ENCODE results near the gene MYH14. TPM values are rescaled to one million over a fixed set of nuclear protein-coding genes. Genes with fewer than 3 reads are reported as not detected.
"Not testable (repeated sequence)": the region's sequence is repeated elsewhere in the genome, so short reads cannot be mapped to it uniquely, and the experiment has no call there.

MYH14 gene
- total RNA-seq, 6 experiments from 2014 or later: 0.09 TPM; not detected in 5

GRCh38 chr19:50231821-50232220, 28.4 kb downstream of the MYH14 start:
- Mint-ChIP-seq H3K27me3 (ENCODE audit: insufficient read depth) (peaks cover 12% of the 10 kb centered on the region), H3K9me3 (no peaks in the 10 kb centered on the region), H3K27ac (no peak overlapping the region), H3K4me1 (ENCODE audit: low read depth) (no peaks in the 10 kb centered on the region), H3K4me3 (no peak overlapping the region), H3K36me3 (ENCODE audit: low read depth) (no peaks in the 10 kb centered on the region)
- no peak for TF ChIP-seq CTCF (IDR thresholded peaks at IDR 0.05)
- DNase-seq: no peak

GRCh38 chr19:50232600-50232999, 29.2 kb downstream of the MYH14 start:
- peaks cover 17% of the 10 kb centered on the region for H3K27me3 Mint-ChIP-seq (ENCODE audit: insufficient read depth)
- H3K4me3 Mint-ChIP-seq: no peak overlapping the region
- no peaks in the 10 kb centered on the region for H3K36me3 Mint-ChIP-seq (ENCODE audit: low read depth)
- no peaks in the 10 kb centered on the region for H3K9me3 Mint-ChIP-seq
- H3K4me1 Mint-ChIP-seq (ENCODE audit: low read depth): no peaks in the 10 kb centered on the region
- no peak overlapping the region for H3K27ac Mint-ChIP-seq
- DNase-seq: no peak
- TF ChIP-seq CTCF (IDR thresholded peaks at IDR 0.05): no peak

GRCh38 chr19:50233308-50233910, 30.0 kb downstream of the MYH14 start:
- H3K36me3 Mint-ChIP-seq (ENCODE audit: low read depth): no peaks in the 10 kb centered on the region
- no peaks in the 10 kb centered on the region for H3K4me1 Mint-ChIP-seq (ENCODE audit: low read depth)
- no peaks in the 10 kb centered on the region for H3K9me3 Mint-ChIP-seq
- H3K4me3 Mint-ChIP-seq: no peak overlapping the region
- no peak for DNase-seq
- H3K27me3 Mint-ChIP-seq (ENCODE audit: insufficient read depth): peaks cover 16% of the 10 kb centered on the region
- H3K27ac Mint-ChIP-seq: no peak overlapping the region
- TF ChIP-seq CTCF (IDR thresholded peaks at IDR 0.05): no peak

GRCh38 chr19:50237493-50237892, 34.1 kb downstream of the MYH14 start:
- not testable (repeated sequence) for H3K27ac Mint-ChIP-seq; H3K4me3 Mint-ChIP-seq; DNase-seq; H3K27me3 Mint-ChIP-seq (ENCODE audit: insufficient read depth); H3K9me3 Mint-ChIP-seq; H3K4me1 Mint-ChIP-seq (ENCODE audit: low read depth); H3K36me3 Mint-ChIP-seq (ENCODE audit: low read depth)
- 0 out of 2 replicates have a peak, but pooled peaks have one; percentile 30 for TF ChIP-seq CTCF (IDR thresholded peaks at IDR 0.05)

GRCh38 chr19:50238043-50238442, 34.6 kb downstream of the MYH14 start:
- no peaks in the 10 kb centered on the region for H3K36me3 Mint-ChIP-seq (ENCODE audit: low read depth)
- no peaks in the 10 kb centered on the region for H3K4me1 Mint-ChIP-seq (ENCODE audit: low read depth)
- peaks cover 4% of the 10 kb centered on the region; the same call in 1 of the 2 replicates for H3K9me3 Mint-ChIP-seq
- TF ChIP-seq CTCF (IDR thresholded peaks at IDR 0.05): no peak
- peaks cover 9% of the 10 kb centered on the region for H3K27me3 Mint-ChIP-seq (ENCODE audit: insufficient read depth)
- DNase-seq: no peak
- no peak overlapping the region for H3K4me3 Mint-ChIP-seq
- H3K27ac Mint-ChIP-seq: no peak overlapping the region

Data from HFFc6 (cell line).